ENCODE results near the gene USP17L20. TPM values are rescaled to one million over a fixed set of nuclear protein-coding genes. Genes with fewer than 3 reads are reported as not detected.
"Not testable (repeated sequence)": the region's sequence is repeated elsewhere in the genome, so short reads cannot be mapped to it uniquely, and the experiment has no call there.

Gene USP17L20
- total and polyA plus RNA-seq, 2 donors (not counting 1 experiment from before 2014, with no cell fraction given): not detected

GRCh38 chr4:9238461-9238860 is 19.5 kb upstream of the USP17L20 start:
- H3K4me3 Mint-ChIP-seq; ATAC-seq (ENCODE audit: low read depth); intact Hi-C loops (cut with micrococcal nuclease); CTCF ChIA-PET; POLR2A ChIA-PET; H3K9ac ChIP-seq (ENCODE audit: low read length); H3K4me1 Mint-ChIP-seq; H3K27me3 ChIP-seq (replicated peaks in 1 of 4; ENCODE audit: control extremely low read depth in 1 of 4, control insufficient read depth in 3 of 4, insufficient read depth in 4 of 4, low read length in 3 of 4); H3K4me1 ChIP-seq (ENCODE audit: control insufficient read depth in 2 of 2, insufficient read depth in 2 of 2, low read length in 2 of 2); H3K79me2 ChIP-seq (ENCODE audit: control insufficient read depth, insufficient read depth, low read length); H2AFZ ChIP-seq (ENCODE audit: insufficient read depth, low read depth, low read length, poor library complexity, severe bottlenecking); H3K27ac Mint-ChIP-seq; H3K27me3 Mint-ChIP-seq; H4K20me1 ChIP-seq (ENCODE audit: control insufficient read depth, insufficient read depth, low read length, poor library complexity, severe bottlenecking); H3K9me3 Mint-ChIP-seq (ENCODE audit: insufficient read depth); H3K4me3 ChIP-seq (ENCODE audit: control extremely low read depth in 1 of 5, extremely low read depth in 1 of 5, insufficient read depth in 1 of 5, low read depth in 2 of 5, low read length in 4 of 5); H3K4me2 ChIP-seq (replicated peaks; ENCODE audit: low read depth, low read length, poor library complexity, severe bottlenecking); H3K9me3 ChIP-seq (ENCODE audit: control extremely low read depth in 1 of 3, control insufficient read depth in 2 of 3, insufficient read depth in 1 of 3, low read length in 2 of 3); H3K27ac ChIP-seq (ENCODE audit: low read length in 2 of 2); H3K36me3 ChIP-seq (replicated peaks in 1 of 2; ENCODE audit: control extremely low read depth in 1 of 2, control insufficient read depth in 1 of 2, extremely low read depth in 1 of 2, insufficient read depth in 2 of 2, low read length in 1 of 2): not testable (repeated sequence)
- no CpG with 5 or more reads among the region's 12 CpGs for WGBS (ENCODE audit: insufficient coverage)
- DNase-seq: peak; percentile 0

- H3K9ac ChIP-seq (ENCODE audit: low read length); H3K79me2 ChIP-seq (ENCODE audit: control insufficient read depth, insufficient read depth, low read length); H3K27me3 Mint-ChIP-seq; H2AFZ ChIP-seq (ENCODE audit: insufficient read depth, low read depth, low read length, poor library complexity, severe bottlenecking); POLR2A ChIA-PET; H3K4me2 ChIP-seq (replicated peaks; ENCODE audit: low read depth, low read length, poor library complexity, severe bottlenecking); H3K4me3 Mint-ChIP-seq; H3K4me1 ChIP-seq (ENCODE audit: control insufficient read depth in 2 of 2, insufficient read depth in 2 of 2, low read length in 2 of 2); H3K36me3 ChIP-seq (replicated peaks in 1 of 2; ENCODE audit: control extremely low read depth in 1 of 2, control insufficient read depth in 1 of 2, extremely low read depth in 1 of 2, insufficient read depth in 2 of 2, low read length in 1 of 2); H3K4me1 Mint-ChIP-seq; H3K9me3 ChIP-seq (ENCODE audit: control extremely low read depth in 1 of 3, control insufficient read depth in 2 of 3, insufficient read depth in 1 of 3, low read length in 2 of 3); DNase-seq; H3K27ac Mint-ChIP-seq; H3K27me3 ChIP-seq (replicated peaks in 1 of 4; ENCODE audit: control extremely low read depth in 1 of 4, control insufficient read depth in 3 of 4, insufficient read depth in 4 of 4, low read length in 3 of 4); ATAC-seq (ENCODE audit: low read depth); intact Hi-C loops (cut with micrococcal nuclease); H3K9me3 Mint-ChIP-seq (ENCODE audit: insufficient read depth); CTCF ChIA-PET; H3K27ac ChIP-seq (ENCODE audit: low read length in 2 of 2); H4K20me1 ChIP-seq (ENCODE audit: control insufficient read depth, insufficient read depth, low read length, poor library complexity, severe bottlenecking); H3K4me3 ChIP-seq (ENCODE audit: control extremely low read depth in 1 of 5, extremely low read depth in 1 of 5, insufficient read depth in 1 of 5, low read depth in 2 of 5, low read length in 4 of 5): not testable (repeated sequence)
- no CpG with 5 or more reads among the region's 14 CpGs for WGBS (ENCODE audit: insufficient coverage)
Measured at GRCh38 chr4:9243579-9243978, 14.3 kb upstream of the USP17L20 start, which contains the start of gene USP17L17. USP17L17 (plus strand) TSS chr4:9243879; CDS start chr4:9243879, 0 bp downstream.

- ATAC-seq (ENCODE audit: low read depth); H3K4me3 Mint-ChIP-seq: not testable (repeated sequence)
- WGBS (ENCODE audit: insufficient coverage): 96% methylated on average over 4 of the region's 26 CpGs
Measured at GRCh38 chr4:9247953-9248680, 9.8 kb upstream of the USP17L20 start, which contains the start of gene USP17L18. USP17L18 (plus strand) TSS chr4:9248630; CDS start chr4:9248630, 0 bp downstream.

GRCh38 chr4:9253078-9253477 is 4.8 kb upstream of the USP17L20 start, which contains the start of gene USP17L19:
USP17L19 (plus strand) TSS chr4:9253378; CDS start chr4:9253378, 0 bp downstream.
- DNase-seq; H3K4me3 ChIP-seq (ENCODE audit: control extremely low read depth in 1 of 5, extremely low read depth in 1 of 5, insufficient read depth in 1 of 5, low read depth in 2 of 5, low read length in 4 of 5); ATAC-seq (ENCODE audit: low read depth); H3K79me2 ChIP-seq (ENCODE audit: control insufficient read depth, insufficient read depth, low read length); H3K4me1 ChIP-seq (ENCODE audit: control insufficient read depth in 2 of 2, insufficient read depth in 2 of 2, low read length in 2 of 2); H3K4me3 Mint-ChIP-seq; POLR2A ChIA-PET; H3K4me2 ChIP-seq (replicated peaks; ENCODE audit: low read depth, low read length, poor library complexity, severe bottlenecking); H2AFZ ChIP-seq (ENCODE audit: insufficient read depth, low read depth, low read length, poor library complexity, severe bottlenecking); H3K27me3 Mint-ChIP-seq; H3K27ac Mint-ChIP-seq; H3K27me3 ChIP-seq (replicated peaks in 1 of 4; ENCODE audit: control extremely low read depth in 1 of 4, control insufficient read depth in 3 of 4, insufficient read depth in 4 of 4, low read length in 3 of 4); H3K9me3 Mint-ChIP-seq (ENCODE audit: insufficient read depth); H3K9me3 ChIP-seq (ENCODE audit: control extremely low read depth in 1 of 3, control insufficient read depth in 2 of 3, insufficient read depth in 1 of 3, low read length in 2 of 3); intact Hi-C loops (cut with micrococcal nuclease); H3K27ac ChIP-seq (ENCODE audit: low read length in 2 of 2); CTCF ChIA-PET; H3K36me3 ChIP-seq (replicated peaks in 1 of 2; ENCODE audit: control extremely low read depth in 1 of 2, control insufficient read depth in 1 of 2, extremely low read depth in 1 of 2, insufficient read depth in 2 of 2, low read length in 1 of 2); H3K4me1 Mint-ChIP-seq; H4K20me1 ChIP-seq (ENCODE audit: control insufficient read depth, insufficient read depth, low read length, poor library complexity, severe bottlenecking); H3K9ac ChIP-seq (ENCODE audit: low read length): not testable (repeated sequence)
- WGBS (ENCODE audit: insufficient coverage): no CpG with 5 or more reads among the region's 13 CpGs

More at GRCh38 chr4:9247953-9248680, 9.8 kb upstream of the USP17L20 start, which contains the start of gene USP17L18:
- H3K36me3 ChIP-seq (replicated peaks in 1 of 2; ENCODE audit: control extremely low read depth in 1 of 2, control insufficient read depth in 1 of 2, extremely low read depth in 1 of 2, insufficient read depth in 2 of 2, low read length in 1 of 2); intact Hi-C loops (cut with micrococcal nuclease); H3K4me3 ChIP-seq (ENCODE audit: control extremely low read depth in 1 of 5, extremely low read depth in 1 of 5, insufficient read depth in 1 of 5, low read depth in 2 of 5, low read length in 4 of 5); H4K20me1 ChIP-seq (ENCODE audit: control insufficient read depth, insufficient read depth, low read length, poor library complexity, severe bottlenecking); H3K9ac ChIP-seq (ENCODE audit: low read length); H3K4me2 ChIP-seq (replicated peaks; ENCODE audit: low read depth, low read length, poor library complexity, severe bottlenecking); CTCF ChIA-PET; POLR2A ChIA-PET; H3K9me3 Mint-ChIP-seq (ENCODE audit: insufficient read depth); H3K9me3 ChIP-seq (ENCODE audit: control extremely low read depth in 1 of 3, control insufficient read depth in 2 of 3, insufficient read depth in 1 of 3, low read length in 2 of 3); H3K27ac Mint-ChIP-seq; H3K4me1 Mint-ChIP-seq; H3K4me1 ChIP-seq (ENCODE audit: control insufficient read depth in 2 of 2, insufficient read depth in 2 of 2, low read length in 2 of 2); H3K79me2 ChIP-seq (ENCODE audit: control insufficient read depth, insufficient read depth, low read length); H3K27me3 Mint-ChIP-seq; H3K27me3 ChIP-seq (replicated peaks in 1 of 4; ENCODE audit: control extremely low read depth in 1 of 4, control insufficient read depth in 3 of 4, insufficient read depth in 4 of 4, low read length in 3 of 4); H3K27ac ChIP-seq (ENCODE audit: low read length in 2 of 2); H2AFZ ChIP-seq (ENCODE audit: insufficient read depth, low read depth, low read length, poor library complexity, severe bottlenecking): not testable (repeated sequence)
- peak; percentile 4 for DNase-seq

All from B cell (primary cell).